HepG2 (cell line): ENCODE data around the gene ZCCHC18. TPM values are rescaled to one million over a fixed set of nuclear protein-coding genes. Genes with fewer than 3 reads are reported as not detected.

Source experiments
- AGO1 ChIP-seq: fragments of 200-400 bp; formaldehyde crosslinking; IDR thresholded peaks from 2 replicates; pipeline ENCODE4 v1.6.1; 2017; ENCODE audit warnings: mild to moderate bottlenecking, low read depth, low read length, moderate library complexity; ENCODE audit not compliant: poor library complexity, severe bottlenecking
- BRCA1 ChIP-seq: sonication (generic); formaldehyde crosslinking; IDR thresholded peaks from 2 replicates; pipeline ENCODE4 v1.4.0; 2020; ENCODE audit warnings: missing genetic modification reagents
- GABPA ChIP-seq, 2 experiments: IDR thresholded peaks; 2 replicates each; pipeline ENCODE4 v1.6.1; 2011 to 2016; ENCODE audit warnings: low read depth in 2 of 2, low read length in 1 of 2, missing biosample characterization in 1 of 2, missing genetic modification characterization in 1 of 2
- HMGXB3 ChIP-seq: sonication (generic); formaldehyde crosslinking; IDR thresholded peaks from 2 replicates; pipeline ENCODE4 v1.4.0; 2020; ENCODE audit warnings: missing genetic modification reagents, borderline replicate concordance
- HOXA3 ChIP-seq: sonication (generic); formaldehyde crosslinking; IDR thresholded peaks from 2 replicates; pipeline ENCODE4 v1.5.0; 2020; ENCODE audit warnings: missing genetic modification reagents
- NR2F2 ChIP-seq: IDR thresholded peaks from 2 replicates; pipeline ENCODE4 v1.6.1; 2012; ENCODE audit warnings: low read depth, inconsistent platforms, borderline replicate concordance
- RBFOX2 ChIP-seq: fragments of 200-400 bp; formaldehyde crosslinking; IDR thresholded peaks from 2 replicates; pipeline ENCODE4 v1.6.1; 2017; ENCODE audit warnings: low read depth, mild to moderate bottlenecking, low read length
- SOX5 ChIP-seq: IDR thresholded peaks from 2 replicates; pipeline ENCODE4 v1.6.1; 2016; ENCODE audit warnings: borderline replicate concordance
- TFDP1 ChIP-seq: IDR thresholded peaks from 2 replicates; pipeline ENCODE4 v1.6.1; 2016; ENCODE audit warnings: missing compliant biosample characterization, missing genetic modification reagents, borderline replicate concordance
- ZBTB40 ChIP-seq, 2 experiments: fragments of 450-650 bp in 1 of 2; sonication (generic) in 1 of 2; formaldehyde crosslinking in 1 of 2; IDR thresholded peaks; 2 replicates each; pipeline versions ENCODE4 v1.6.1 to v1.8.0; 2016 to 2022; ENCODE audit warnings: antibody characterized with exemption in 1 of 2, mild to moderate bottlenecking in 1 of 2, missing genetic modification reagents in 1 of 2
- ZNF143 ChIP-seq: sonication (generic); formaldehyde crosslinking; IDR thresholded peaks from 2 replicates; pipeline ENCODE4 v1.4.0; 2020; ENCODE audit warnings: missing genetic modification reagents
- ZNF546 ChIP-seq: sonication (generic); formaldehyde crosslinking; conservative IDR thresholded peaks from 2 replicates; pipeline ENCODE4 v1.8.1; 2023; ENCODE audit warnings: mild to moderate bottlenecking, missing genetic modification reagents
- polyA plus RNA-seq, 8 experiments: library from polyadenylated mRNA; depleted of rRNA in 3 of 8; stranded (reverse) in 7 of 8; unstranded in 1 of 8; fragments of >200 nt; fragmentation: Illumina TruSeq in 4 of 8; extraction: Trizol in 4 of 8; gene quantifications; 2 replicates each; pipeline versions ENCODE4 v1.2.1 to v1.2.3, GENCODE V29; 2011 to 2016; ENCODE audit warnings: low read depth in 4 of 8, missing spikeins in 1 of 8, mixed read lengths in 1 of 8; ENCODE audit not compliant: insufficient read depth in 1 of 8
- total RNA-seq, 5 experiments: library from RNA; depleted of rRNA; stranded (reverse); fragments of >200 nt; fragmentation: Illumina TruSeq; extraction: Trizol; gene quantifications; 2 replicates each; pipeline ENCODE4 v1.2.3, GENCODE V29; 2016; ENCODE audit warnings: low read depth in 1 of 5

Gene ZCCHC18
- total and polyA plus RNA-seq, 2 of the 13 experiments (the other 11 are each of a cell fraction or from before 2014, with no cell fraction given), result 0.18 to 0.33 TPM

- TF ChIP-seq ZNF546 (CRISPR knock-in tag) (no peak), RBFOX2 (peak; percentile 45; the same call in 1 of the 2 replicates), HOXA3 (CRISPR knock-in tag) (peak; percentile 85), SOX5 (0 out of 2 replicates have a peak, but pooled peaks have one; percentile 18), ZBTB40 (IDR thresholded peaks at IDR 0.05) (peak; percentile 65), ZBTB40 (CRISPR knock-in tag; IDR thresholded peaks at IDR 0.05) (0 out of 2 replicates have a peak, but pooled peaks have one; percentile 25), TFDP1 (peak; percentile 33; the same call in 1 of the 2 replicates), AGO1 (no peak), NR2F2 (no peak), HMGXB3 (CRISPR knock-in tag) (peak; percentile 26; the same call in 1 of the 2 replicates), ZNF143 (CRISPR knock-in tag) (peak; percentile 89), GABPA (IDR thresholded peaks at IDR 0.05; ENCODE audit: low read depth, low read length) (peak; percentile 74), GABPA (CRISPR knock-in tag; IDR thresholded peaks at IDR 0.05; ENCODE audit: low read depth) (peak; percentile 94), BRCA1 (CRISPR knock-in tag) (no peak)
Observed at GRCh38 chrX:104156630-104157529, 44.6 kb downstream of the ZCCHC18 start, which contains the start of gene SLC25A53 (continued).
